Aorta (tissue), 5 donors: ENCODE measurements around the gene OR1N1. TPM values are rescaled to one million over a fixed set of nuclear protein-coding genes. Genes with fewer than 3 reads are reported as not detected.
"Not testable (repeated sequence)": the region's sequence is repeated elsewhere in the genome, so short reads cannot be mapped to it uniquely, and the experiment has no call there.

Experiments used
- ATAC-seq: fragments of 200-7000 bp; cut with Tn5 transposase; one replicate; pipeline ENCODE4 v1.9.1; 2022; ENCODE audit warnings: moderate library complexity; ENCODE audit not compliant: low FRiP score
- DNase-seq, 2 donors: peaks; one replicate each; pipeline ENCODE4 v3.0.0-alpha.2; 2020
- H3K27ac ChIP-seq, 2 donors: one replicate each; pipeline ENCODE4 v1.5.1; 2013; ENCODE audit warnings: low read length in 2 of 2, mild to moderate bottlenecking in 2 of 2, moderate library complexity in 2 of 2, control low read depth in 1 of 2, inconsistent platforms in 1 of 2, low read depth in 1 of 2
- H3K27me3 ChIP-seq, 2 donors: one replicate each; pipeline ENCODE4 v1.6.1; 2013; ENCODE audit warnings: control low read depth in 1 of 2, low read length in 1 of 2, mild to moderate bottlenecking in 1 of 2, moderate library complexity in 1 of 2; ENCODE audit not compliant: insufficient read depth in 2 of 2, control insufficient read depth in 1 of 2
- H3K36me3 ChIP-seq, 2 donors: one replicate each; pipeline ENCODE4 v1.6.1; 2013; ENCODE audit warnings: control low read depth in 1 of 2, low read length in 1 of 2, mild to moderate bottlenecking in 1 of 2; ENCODE audit not compliant: insufficient read depth in 2 of 2, control insufficient read depth in 1 of 2
- H3K4me1 ChIP-seq, 2 donors: one replicate each; pipeline ENCODE4 v1.6.1; 2013; ENCODE audit warnings: low read length in 2 of 2, control low read depth in 1 of 2, mild to moderate bottlenecking in 1 of 2, moderate library complexity in 1 of 2; ENCODE audit not compliant: insufficient read depth in 2 of 2, control insufficient read depth in 1 of 2
- H3K4me3 ChIP-seq, 2 donors: one replicate each; pipeline ENCODE4 v1.5.1; 2013; ENCODE audit warnings: low read length in 2 of 2, control low read depth in 1 of 2, mild to moderate bottlenecking in 1 of 2
- H3K9me3 ChIP-seq: one replicate; pipeline ENCODE4 v1.6.1; 2013; ENCODE audit warnings: mild to moderate bottlenecking, low read length; ENCODE audit not compliant: control insufficient read depth
- WGBS, 2 donors: extraction: QIAGEN DNeasy Blood & Tissue Kit; methylation state at CpG; one replicate each; pipeline ENCODE4 v1.1.7; 2013; 5-methylcytosine and 5-hydroxymethylcytosine counted together
- intact Hi-C, 2 donors: fragments of 100-400 bp; cut with DNase I; formaldehyde crosslinking; loops; one replicate each; pipeline versions ENCODE4 v1.14.2 to v1.15.0; 2022
- polyA plus RNA-seq, 2 donors: library from polyadenylated mRNA; stranded (reverse); fragments of 200-250 nt; gene quantifications; one replicate each; pipeline ENCODE4 v1.2.3, GENCODE V29; 2013
- total RNA-seq, 2 donors: library from RNA; stranded (reverse); fragmentation: NEBNext Ultra II Directional; extraction: Animal tissue kit (Norgen Biotek cat#: 25700); gene quantifications; one replicate each; pipeline ENCODE4 v1.2.1, GENCODE V29; 2021
- donor health status: healthy with polysubstance abuse.
- donor health status: Bipolar disorder and iron deficiency.
- donor health status: DM: no; HTN: no; CAD: no.
- donor health status: DM: no; HTN: no; CAD: no.
- donor health status: DM: yes; HTN: yes; CAD: no.

The OR1N1 gene
- total and polyA plus RNA-seq, 4 donors = not detected

GRCh38 chr9:122537066-122537465 is 10.0 kb upstream of the OR1N1 start:
- H3K27ac ChIP-seq, H3K36me3 ChIP-seq, H3K4me1 ChIP-seq, H3K9me3 ChIP-seq, intact Hi-C loops, DNase-seq, H3K27me3 ChIP-seq, H3K4me3 ChIP-seq, ATAC-seq: not testable (repeated sequence)
- WGBS, 2 donors = 59 to 60% methylated on average over 7 of the region's 7 CpGs

- Histone ChIP-seq H3K27ac (no peak overlapping the region), H3K27me3 (no peaks in the 10 kb centered on the region), H3K4me1 (no peaks in the 10 kb centered on the region), H3K36me3 (no peaks in the 10 kb centered on the region), H3K4me3 (no peak overlapping the region), H3K9me3 (no peaks in the 10 kb centered on the region)
- intact Hi-C loops = no loop called here
- WGBS, 2 donors = 87 to 92% methylated on average over 1 of the region's 1 CpG
- ATAC-seq (no peak), DNase-seq (no peak)
Observed at GRCh38 chr9:122536134-122536533, 9.0 kb upstream of the OR1N1 start.

- H3K27me3 ChIP-seq, H3K27ac ChIP-seq, intact Hi-C loops, DNase-seq, H3K9me3 ChIP-seq, ATAC-seq, H3K36me3 ChIP-seq, H3K4me1 ChIP-seq, H3K4me3 ChIP-seq: not testable (repeated sequence)
- 45 to 49% methylated on average over 4 of the region's 4 CpGs for WGBS, 2 donors
Observed at GRCh38 chr9:122531157-122531556, 4.1 kb upstream of the OR1N1 start.

- H3K4me1 ChIP-seq = no peaks in the 10 kb centered on the region
- no peak overlapping the region for H3K4me3 ChIP-seq
- H3K27ac ChIP-seq = no peak overlapping the region
- H3K36me3 ChIP-seq = no peaks in the 10 kb centered on the region
- intact Hi-C loops = no loop called here
- WGBS, 2 donors = 78 to 81% methylated on average over 10 of the region's 10 CpGs
- ATAC-seq (no peak), DNase-seq (no peak)
- peaks cover 0 to 1% of the 10 kb centered on the region in 2 donors for H3K27me3 ChIP-seq
- H3K9me3 ChIP-seq = peaks cover 3% of the 10 kb centered on the region
Observed at GRCh38 chr9:122526602-122527001, 491 bp downstream of the OR1N1 start.

- H3K4me3 ChIP-seq = no peak overlapping the region
- no peak for ATAC-seq
- no peaks in the 10 kb centered on the region for H3K36me3 ChIP-seq
- no peaks in the 10 kb centered on the region for H3K9me3 ChIP-seq
- H3K27ac ChIP-seq = no peak overlapping the region
- WGBS, 2 donors = 86 to 88% methylated on average over 3 of the region's 3 CpGs
- no peaks in the 10 kb centered on the region for H3K4me1 ChIP-seq
- DNase-seq = no peak
- intact Hi-C loops = no loop called here
- H3K27me3 ChIP-seq = no peaks in the 10 kb centered on the region
Observed at GRCh38 chr9:122519376-122519775, 7.7 kb downstream of the OR1N1 start.

GRCh38 chr9:122518841-122519240 is 8.3 kb downstream of the OR1N1 start, which contains the start of gene OR1J4:
Gene OR1J4, plus strand, starts transcription at chr9:122519141. Its CDS starts 0 bp downstream, at chr9:122519141.
- H3K9me3 ChIP-seq = no peaks in the 10 kb centered on the region

GRCh38 chr9:122518226-122518625 is 8.9 kb downstream of the OR1N1 start:
- Histone ChIP-seq H3K36me3 (no peaks in the 10 kb centered on the region), H3K4me1 (no peaks in the 10 kb centered on the region), H3K9me3 (no peaks in the 10 kb centered on the region), H3K27ac (no peak overlapping the region), H3K27me3 (no peaks in the 10 kb centered on the region), H3K4me3 (no peak overlapping the region)
- intact Hi-C loops = no loop called here
- DNase-seq (no peak), ATAC-seq (no peak)
- 51 to 56% methylated on average over 2 of the region's 2 CpGs for WGBS, 2 donors

More at GRCh38 chr9:122518841-122519240, 8.3 kb downstream of the OR1N1 start, which contains the start of gene OR1J4:
- Histone ChIP-seq H3K4me1 (no peaks in the 10 kb centered on the region), H3K27me3 (no peaks in the 10 kb centered on the region), H3K27ac (no peak within 1 kb of the TSS), H3K36me3 (no peaks in the 10 kb centered on the region), H3K4me3 (no peak within 1 kb of the TSS)
- DNase-seq (no peak), ATAC-seq (no peak)
- WGBS, 2 donors = 73 to 74% methylated on average over 4 of the region's 4 CpGs
- intact Hi-C loops = no loop called here

- Histone ChIP-seq H3K27ac (no peak within 1 kb of the TSS), H3K4me3 (no peak within 1 kb of the TSS), H3K36me3 (no peaks in the 10 kb centered on the region), H3K9me3 (no peaks in the 10 kb centered on the region), H3K27me3 (no peaks in the 10 kb centered on the region), H3K4me1 (no peaks in the 10 kb centered on the region)
- ATAC-seq (no peak), DNase-seq (no peak)
- 71% methylated on average over 6 of the region's 6 CpGs for WGBS, 2 donors
- intact Hi-C loops = no loop called here
Observed at GRCh38 chr9:122510502-122510901, 16.6 kb downstream of the OR1N1 start, which contains the start of gene OR1J2. Gene OR1J2, plus strand, starts transcription at chr9:122510802. Its CDS starts 0 bp downstream, at chr9:122510802.

GRCh38 chr9:122506964-122507363 is 20.1 kb downstream of the OR1N1 start:
- 50 to 53% methylated on average over 2 of the region's 2 CpGs for WGBS, 2 donors
- no peaks in the 10 kb centered on the region for H3K4me1 ChIP-seq
- no peak for ATAC-seq

More at GRCh38 chr9:122506964-122507363, 20.1 kb downstream of the OR1N1 start:
- no peak overlapping the region for H3K27ac ChIP-seq
- H3K4me3 ChIP-seq = no peak overlapping the region
- no peak for DNase-seq
- H3K9me3 ChIP-seq = no peaks in the 10 kb centered on the region
- no peaks in the 10 kb centered on the region for H3K27me3 ChIP-seq
- intact Hi-C loops = no loop called here
- H3K36me3 ChIP-seq = no peaks in the 10 kb centered on the region
